Osteocyte (in vitro differentiated cells): ENCODE results near the gene UFD1. TPM values are rescaled to one million over a fixed set of nuclear protein-coding genes. Genes with fewer than 3 reads are reported as not detected.

ENCODE experiments used
- DNase-seq: peaks from one replicate; pipeline ENCODE4 v3.0.0; 2021; ENCODE audit warnings: mixed read lengths; ENCODE audit not compliant: unreplicated experiment; ENCODE audit errors: extremely low spot score
- H3K27ac Mint-ChIP-seq: one replicate; pipeline ENCODE4 v1.8.0; 2021; ENCODE audit warnings: mild to moderate bottlenecking, mixed read lengths; ENCODE audit not compliant: unreplicated experiment
- H3K27me3 Mint-ChIP-seq: one replicate; pipeline ENCODE4 v1.8.0; 2021; ENCODE audit warnings: mixed read lengths; ENCODE audit not compliant: unreplicated experiment
- H3K36me3 Mint-ChIP-seq: one replicate; pipeline ENCODE4 v1.8.0; 2021; ENCODE audit warnings: mixed read lengths; ENCODE audit not compliant: unreplicated experiment
- H3K4me1 Mint-ChIP-seq: one replicate; pipeline ENCODE4 v1.8.0; 2021; ENCODE audit warnings: mixed read lengths; ENCODE audit not compliant: unreplicated experiment
- H3K4me3 Mint-ChIP-seq: one replicate; pipeline ENCODE4 v1.8.0; 2021; ENCODE audit warnings: mild to moderate bottlenecking, moderate library complexity, mixed read lengths; ENCODE audit not compliant: unreplicated experiment
- H3K9me3 Mint-ChIP-seq: one replicate; pipeline ENCODE4 v1.8.0; 2021; ENCODE audit warnings: mixed read lengths; ENCODE audit not compliant: unreplicated experiment
- CTCF ChIP-seq: fragments of 200-600 bp; sonication (generic); IDR thresholded peaks from 2 replicates; pipeline ENCODE4 v1.5.0; 2021; ENCODE audit warnings: antibody characterized with exemption, mild to moderate bottlenecking, moderate library complexity
- total RNA-seq: library from RNA; stranded (reverse); gene quantifications from 2 replicates; pipeline ENCODE4 v1.2.1, GENCODE V29; 2021

UFD1 gene
- total RNA-seq, 1 donor from 2014 or later, result 72.5 TPM

GRCh38 chr22:19503869-19504268 lies 24.9 kb upstream of the UFD1 start:
- no peak for DNase-seq
- Mint-ChIP-seq H3K9me3 (no peaks in the 10 kb centered on the region), H3K36me3 (no peaks in the 10 kb centered on the region), H3K27ac (no peak overlapping the region), H3K27me3 (no peaks in the 10 kb centered on the region), H3K4me1 (no peaks in the 10 kb centered on the region), H3K4me3 (no peak overlapping the region)
- TF ChIP-seq CTCF, result no peak

- Mint-ChIP-seq H3K4me3 (no peak overlapping the region), H3K36me3 (no peaks in the 10 kb centered on the region), H3K27ac (no peak overlapping the region), H3K27me3 (no peaks in the 10 kb centered on the region), H3K4me1 (no peaks in the 10 kb centered on the region), H3K9me3 (no peaks in the 10 kb centered on the region)
- TF ChIP-seq CTCF, result no peak
- no peak for DNase-seq
These were observed 24.4 kb upstream of the UFD1 start for GRCh38 chr22:19503367-19503766.

- DNase-seq, result no peak
- Mint-ChIP-seq H3K9me3 (no peaks in the 10 kb centered on the region), H3K4me1 (peaks cover 5% of the 10 kb centered on the region), H3K36me3 (no peaks in the 10 kb centered on the region), H3K27ac (no peak overlapping the region), H3K4me3 (no peak overlapping the region), H3K27me3 (no peaks in the 10 kb centered on the region)
- TF ChIP-seq CTCF, result no peak
These were observed 23.0 kb upstream of the UFD1 start for GRCh38 chr22:19501897-19502447.

GRCh38 chr22:19499880-19500242 lies 20.9 kb upstream of the UFD1 start:
- no peak overlapping the region for H3K4me3 Mint-ChIP-seq
- no peaks in the 10 kb centered on the region for H3K36me3 Mint-ChIP-seq
- H3K27ac Mint-ChIP-seq, result no peak overlapping the region
- TF ChIP-seq CTCF, result no peak
- no peak for DNase-seq
- H3K4me1 Mint-ChIP-seq, result peaks cover 5% of the 10 kb centered on the region
- no peaks in the 10 kb centered on the region for H3K9me3 Mint-ChIP-seq
- H3K27me3 Mint-ChIP-seq, result no peaks in the 10 kb centered on the region

- H3K27ac Mint-ChIP-seq, result no peak overlapping the region
- TF ChIP-seq CTCF, result no peak
- H3K4me1 Mint-ChIP-seq, result peaks cover 5% of the 10 kb centered on the region
- no peaks in the 10 kb centered on the region for H3K27me3 Mint-ChIP-seq
- H3K36me3 Mint-ChIP-seq, result no peaks in the 10 kb centered on the region
- no peak overlapping the region for H3K4me3 Mint-ChIP-seq
- H3K9me3 Mint-ChIP-seq, result no peaks in the 10 kb centered on the region
- DNase-seq, result no peak
These were observed 20.4 kb upstream of the UFD1 start for GRCh38 chr22:19499236-19499879.
